Superior temporal gyrus (tissue), 1 donor: ENCODE results near the gene TCF23.

Experiments used
- DNase-seq: peaks from one replicate; pipeline ENCODE4 v3.0.0-alpha.2; 2016; ENCODE audit errors: extremely low spot score

Gene TCF23

DNA sequence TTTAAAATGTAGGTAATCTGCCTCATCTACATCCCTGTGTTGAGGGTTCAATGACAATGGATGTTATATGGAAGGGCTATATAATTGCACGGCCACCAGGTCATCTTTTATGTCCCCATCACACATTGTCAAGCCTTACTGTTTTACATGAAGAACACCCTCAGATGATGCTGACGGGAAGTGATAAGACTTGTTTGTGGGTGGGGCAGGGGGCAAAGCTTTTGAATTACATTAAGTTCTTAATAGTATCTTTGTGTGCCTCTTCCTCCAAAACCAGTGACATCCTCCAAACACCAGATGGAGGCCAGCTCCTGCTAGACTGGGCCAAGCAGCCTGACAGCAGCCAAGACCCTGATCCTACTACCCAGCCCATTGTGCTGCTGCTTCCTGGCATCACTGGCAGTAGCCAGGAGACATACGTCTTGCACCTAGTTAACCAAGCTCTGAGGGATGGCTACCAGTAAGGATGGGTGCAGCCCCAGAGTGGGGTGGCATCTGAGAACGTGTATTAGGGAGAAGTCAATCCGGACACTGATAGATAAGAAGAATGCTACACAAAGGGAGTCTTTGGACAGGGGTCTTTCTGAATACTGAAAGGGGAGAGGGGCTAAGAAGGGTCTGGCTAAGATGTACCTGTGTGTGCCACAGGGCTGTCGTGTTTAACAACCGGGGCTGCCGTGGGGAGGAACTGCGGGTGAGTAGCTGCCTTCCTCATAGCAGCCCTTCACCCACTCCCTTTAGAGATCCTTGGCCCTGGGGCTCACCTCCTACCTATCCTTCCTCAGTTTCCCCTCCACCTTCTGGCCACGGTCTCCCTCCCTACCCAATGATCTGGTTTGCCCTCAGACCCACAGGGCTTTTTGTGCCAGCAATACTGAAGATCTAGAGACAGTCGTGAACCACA, 19.9 kb upstream of the TCF23 start:
- no peak for DNase-seq

- DNase-seq, result no peak
Measured at GRCh38 chr2:27130396-27130795, 18.4 kb upstream of the TCF23 start.

GRCh38 chr2:27131429-27131828, 17.4 kb upstream of the TCF23 start:
- no peak for DNase-seq

DNA sequence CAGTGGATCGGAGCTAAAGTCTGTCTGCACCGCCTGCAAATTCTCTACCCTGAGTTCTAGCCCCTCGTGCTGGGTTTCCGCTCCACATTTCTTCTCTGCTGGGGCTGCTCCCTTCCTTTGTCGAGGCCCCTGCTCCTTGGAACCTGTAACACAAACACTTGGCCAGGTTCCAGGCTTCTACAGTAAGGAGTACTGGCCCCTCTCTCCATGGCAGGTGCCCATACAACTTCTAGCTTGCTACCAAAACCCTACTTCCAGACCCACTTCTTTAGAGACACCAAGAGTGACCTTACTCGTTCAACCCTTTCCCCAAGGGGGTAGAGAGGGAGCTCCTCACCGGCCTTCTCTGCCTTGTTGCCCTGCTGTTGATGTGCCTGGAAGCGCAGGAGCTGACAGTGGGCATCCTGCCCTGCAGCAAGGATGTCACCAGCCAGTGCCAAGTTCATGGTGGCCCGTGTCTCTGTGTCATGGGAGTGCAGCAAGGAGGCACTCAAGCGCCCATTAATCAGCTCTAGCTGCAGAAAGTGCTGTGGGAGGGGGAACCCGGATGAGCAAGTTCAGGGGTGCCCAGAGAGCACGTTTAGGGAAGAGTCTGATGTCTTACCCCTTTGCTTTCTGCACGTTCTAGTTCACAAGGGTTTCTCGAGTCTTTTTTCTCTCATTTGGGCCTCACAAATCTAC, 15.5 kb upstream of the TCF23 start:
- no peak for DNase-seq

DNA sequence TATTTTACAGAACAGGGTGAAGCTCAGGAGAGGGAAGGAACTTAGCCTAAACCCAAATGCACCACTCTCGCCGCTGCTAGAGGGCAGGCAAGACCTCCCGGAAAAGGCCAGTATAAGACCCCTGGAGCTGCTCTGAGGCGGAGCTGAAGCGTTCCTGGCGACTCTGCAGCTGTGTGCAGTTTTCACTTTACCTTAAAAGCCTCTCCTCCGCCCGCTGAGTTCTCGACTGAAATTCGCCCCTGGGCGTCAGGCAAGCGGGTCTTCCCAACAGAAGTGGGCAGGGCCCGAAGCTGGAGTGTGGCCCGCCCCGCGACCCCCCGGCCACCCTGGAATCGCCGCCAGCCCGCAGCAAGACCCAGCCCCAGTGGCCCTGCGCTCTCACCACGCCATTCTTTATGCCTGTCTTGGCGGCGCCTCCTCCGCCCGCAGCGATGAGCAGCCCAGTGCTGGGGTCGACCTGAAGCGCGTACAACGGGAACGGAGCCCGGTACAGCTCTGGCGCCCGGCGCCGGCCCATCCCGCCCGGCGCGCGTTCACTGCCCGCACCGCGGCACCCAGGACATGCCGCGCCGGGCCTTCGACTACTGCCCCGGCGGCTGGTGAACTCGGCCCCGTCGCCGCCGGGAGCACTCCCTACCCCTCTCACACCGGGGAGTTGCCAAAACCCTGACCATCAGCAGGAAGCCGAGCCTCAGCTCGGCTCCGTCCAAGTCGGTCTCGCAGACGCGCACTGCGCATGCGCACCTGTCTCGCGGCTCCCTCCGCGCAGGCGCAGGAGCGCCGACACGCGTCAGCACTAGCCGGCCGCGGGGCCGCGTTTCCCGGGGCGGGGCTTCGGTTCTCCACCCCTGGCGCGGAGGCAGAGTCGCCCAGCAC, 14.7 kb upstream of the TCF23 start, which contains the start of gene PREB:
PREB (minus strand) TSS at position 732 of the 876 bp plus-strand sequence; CDS start at position 517, 215 bp downstream.
- DNase-seq, result peak; percentile 96

DNA sequence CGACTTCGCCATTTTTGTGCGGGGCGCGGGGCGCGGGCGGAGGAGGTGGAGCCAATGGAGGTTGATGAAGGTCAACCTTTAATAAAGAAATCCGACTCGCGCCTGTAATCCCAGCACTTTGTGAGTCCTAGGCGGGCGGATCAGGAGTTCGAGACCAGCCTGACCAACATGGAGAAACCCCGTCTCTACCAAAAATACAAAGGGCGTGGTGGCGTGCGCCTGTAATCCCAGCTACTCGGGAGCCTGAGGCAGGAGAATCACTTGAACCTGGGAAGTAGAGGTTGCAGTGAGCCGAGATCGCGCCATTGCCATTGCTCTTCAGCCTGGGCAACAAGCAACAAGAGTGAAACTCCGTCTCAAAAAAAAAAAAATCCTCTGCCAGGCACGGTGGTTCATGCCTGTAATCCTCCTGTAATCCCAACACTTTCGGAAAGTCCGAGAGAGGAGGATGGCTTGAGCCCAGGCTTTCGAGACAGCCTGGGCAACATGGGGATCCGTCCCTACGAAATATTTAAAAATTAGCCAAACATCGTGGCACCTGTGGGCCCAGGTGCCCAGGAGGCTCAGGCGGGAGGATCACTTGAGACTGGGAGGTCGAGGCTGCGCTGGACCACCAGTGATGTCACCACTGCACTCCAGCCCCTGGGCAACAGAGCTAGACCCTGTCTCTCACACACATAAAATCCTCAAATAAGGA, 13.9 kb upstream of the TCF23 start:
- DNase-seq, result no peak

DNA sequence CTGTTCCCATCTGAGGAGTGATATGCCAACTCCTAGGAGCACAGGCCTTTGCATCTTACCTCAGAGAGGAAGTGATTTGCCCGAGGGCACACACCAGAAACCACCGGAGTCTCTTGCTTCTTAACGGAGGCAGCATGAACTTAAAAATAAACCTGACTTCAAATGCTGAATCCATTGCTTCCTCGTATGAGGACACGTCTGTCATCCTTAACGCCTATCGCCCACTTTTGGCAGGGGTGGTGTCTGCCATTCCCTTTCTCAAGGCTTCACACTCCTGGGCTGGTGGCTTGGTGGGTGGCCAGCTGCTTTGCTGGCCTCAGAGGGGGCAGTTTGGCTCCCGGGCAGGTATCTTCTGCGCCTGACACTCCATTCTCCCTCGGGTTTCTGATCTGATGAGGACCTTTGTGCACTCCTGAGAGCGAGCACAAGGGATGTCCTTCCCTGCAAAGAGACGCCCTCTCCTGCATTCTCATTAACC, 13.3 kb upstream of the TCF23 start:
- no peak for DNase-seq

DNA sequence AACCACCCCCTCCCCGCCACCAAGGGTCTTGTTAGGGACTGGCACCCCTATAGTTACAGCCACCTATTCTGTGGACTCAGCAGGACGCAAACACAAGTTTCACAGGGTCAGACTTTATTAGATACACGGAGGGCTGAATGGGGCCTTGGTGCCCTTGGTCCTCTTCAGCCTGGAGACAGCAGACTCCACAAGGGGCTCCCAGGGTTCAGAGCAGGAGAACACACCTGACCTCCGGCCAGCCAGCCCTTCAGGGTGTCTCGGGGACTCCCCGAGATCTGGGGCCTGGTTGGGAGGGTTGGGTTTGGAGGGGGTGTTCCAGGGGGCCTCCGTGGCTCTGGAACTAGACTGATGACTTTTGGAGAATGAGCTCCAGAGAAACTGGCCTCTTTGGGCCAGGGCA, 12.1 kb upstream of the TCF23 start:
- DNase-seq, result no peak

GRCh38 chr2:27137322-27137935, 11.4 kb upstream of the TCF23 start:
- no peak for DNase-seq

- no peak for DNase-seq
Measured at GRCh38 chr2:27138111-27138510, 10.7 kb upstream of the TCF23 start.

GRCh38 chr2:27139310-27139709, 9.5 kb upstream of the TCF23 start, which contains the start of gene PRR30:
Gene PRR30 (minus strand): TSS chr2:27139410. CDS start chr2:27138329, 1,081 bp downstream.
- no peak for DNase-seq

GRCh38 chr2:27143285-27143684, 5.5 kb upstream of the TCF23 start:
- DNase-seq, result no peak

DNA sequence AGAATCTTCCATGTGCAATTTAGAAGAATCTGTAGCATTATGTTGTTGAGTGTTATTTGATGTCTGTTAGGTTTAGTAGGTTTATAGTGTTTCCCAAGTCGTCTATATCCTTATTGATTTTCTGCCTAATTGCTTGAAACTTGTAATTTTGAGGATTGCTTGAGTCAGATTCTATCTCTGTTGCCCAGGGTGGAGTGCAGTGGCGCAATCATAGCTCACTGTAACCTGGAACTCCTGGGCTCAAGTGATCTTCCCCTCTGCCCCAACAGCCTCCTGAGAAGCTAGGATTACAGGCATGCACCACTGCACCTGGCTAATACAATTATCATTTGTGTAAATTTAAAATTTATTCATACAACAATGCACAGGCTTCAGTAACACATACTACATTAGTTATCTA, 3.1 kb upstream of the TCF23 start:
- no peak for DNase-seq

GRCh38 chr2:27147935-27148334, 869 bp upstream of the TCF23 start:
- DNase-seq, result no peak

DNA sequence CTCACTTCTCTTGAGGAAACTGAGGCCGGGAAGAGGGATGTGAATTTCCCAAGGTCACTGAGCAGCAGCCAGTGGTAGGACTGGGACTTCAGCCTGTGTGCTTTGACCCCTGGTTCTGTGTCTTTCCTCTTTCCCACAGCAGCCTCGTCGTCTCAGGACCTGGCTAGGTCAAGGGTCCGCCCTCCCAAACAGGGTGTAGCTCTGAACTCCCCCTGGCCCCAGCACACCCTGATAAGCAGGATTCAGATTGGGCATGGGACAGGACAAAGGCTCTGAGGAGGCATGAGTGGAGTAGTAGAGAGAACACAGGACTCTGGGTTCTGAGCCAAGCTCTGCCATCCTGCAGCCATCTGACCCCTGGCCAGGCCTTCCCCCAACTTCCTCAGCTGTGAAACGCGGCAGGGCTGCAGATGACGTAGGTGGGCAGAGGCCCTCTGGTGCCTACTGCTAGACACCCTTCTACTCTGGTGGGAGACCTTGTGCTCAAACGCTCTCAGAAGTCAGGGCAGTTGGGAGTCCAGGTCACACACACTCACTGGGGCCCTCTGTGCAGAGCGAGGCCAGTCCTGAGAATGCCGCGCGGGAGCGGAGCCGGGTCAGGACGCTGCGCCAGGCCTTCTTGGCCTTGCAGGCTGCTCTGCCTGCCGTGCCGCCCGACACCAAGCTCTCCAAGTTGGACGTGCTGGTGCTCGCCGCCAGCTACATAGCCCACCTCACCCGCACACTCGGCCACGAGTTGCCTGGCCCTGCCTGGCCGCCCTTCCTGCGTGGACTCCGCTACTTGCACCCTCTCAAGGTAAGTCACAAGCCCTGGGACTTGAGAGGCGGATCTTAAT, 984 bp downstream of the TCF23 start:
- DNase-seq, result no peak

- no peak for DNase-seq
Measured at GRCh38 chr2:27150639-27151230, 1.9 kb downstream of the TCF23 start.

GRCh38 chr2:27152102-27152795, 3.4 kb downstream of the TCF23 start:
- DNase-seq, result no peak

- DNase-seq, result peak; percentile 14
Measured at GRCh38 chr2:27152796-27153464, 4.1 kb downstream of the TCF23 start.
